ENCODE measurements around the gene ALKBH5. TPM values are rescaled to one million over a fixed set of nuclear protein-coding genes. Genes with fewer than 3 reads are reported as not detected.

ALKBH5 gene
- total and polyA plus RNA-seq, 2 of the 8 experiments (the other 6 are each of a cell fraction or from before 2014, with no cell fraction given), result 63.7 to 86.4 TPM

- Histone ChIP-seq H3K14ac (ENCODE audit: insufficient read length) (no peak overlapping the region), H3K23ac (ENCODE audit: insufficient read length) (no peak overlapping the region), H2BK5ac (ENCODE audit: low read depth, low read length) (no peak overlapping the region), H3K18ac (ENCODE audit: extremely low read depth, low read length) (no peak overlapping the region), H3K27me3 (replicated peaks in 1 of 4; ENCODE audit: control insufficient read depth in 3 of 4, extremely low read depth in 1 of 4, insufficient read depth in 3 of 4, low read length in 3 of 4) (no peaks in the 10 kb centered on the region), H3K79me2 (ENCODE audit: control insufficient read depth in 1 of 2, insufficient read depth in 2 of 2, low read length in 2 of 2) (peaks cover 15 to 82% of the 10 kb centered on the region in 2 experiments; a peak in 3 of 4 replicates), H3K79me1 (ENCODE audit: low read depth, low read length) (peaks cover 29% of the 10 kb centered on the region), H4K8ac (ENCODE audit: extremely low read depth, insufficient read depth, low read length) (no peak overlapping the region), H3K56ac (replicated peaks; ENCODE audit: insufficient read length, low read depth, low read length) (no peak overlapping the region), H4K20me1 (replicated peaks in 1 of 2; ENCODE audit: control insufficient read depth in 1 of 2, insufficient read depth in 2 of 2, low read length in 2 of 2) (peaks cover 30 to 31% of the 10 kb centered on the region in 2 experiments), H2BK120ac (replicated peaks; ENCODE audit: low read depth, low read length) (no peak overlapping the region), H2BK15ac (ENCODE audit: low read length) (no peak overlapping the region), H3K4me2 (ENCODE audit: insufficient read depth in 1 of 2, low read depth in 2 of 2, low read length in 2 of 2) (no peak overlapping the region), H4K91ac (replicated peaks; ENCODE audit: insufficient read length, low read length) (no peak overlapping the region), H3K4me3 (ENCODE audit: extremely low read depth in 1 of 4, insufficient read depth in 2 of 4, low read depth in 3 of 4, low read length in 4 of 4) (no peak overlapping the region), H3K4me1 (replicated peaks in 1 of 4; ENCODE audit: control insufficient read depth in 3 of 4, insufficient read depth in 4 of 4, low read length in 3 of 4) (no peaks in the 10 kb centered on the region), H4K5ac (ENCODE audit: insufficient read length, low read depth, low read length) (no peak overlapping the region), H2BK12ac (ENCODE audit: low read depth, low read length) (no peak overlapping the region), H3K9ac (replicated peaks in 1 of 4; ENCODE audit: extremely low read depth in 1 of 4, low read depth in 3 of 4, low read length in 3 of 4) (no peak overlapping the region), H3K27ac (ENCODE audit: low read depth, low read length) (no peak overlapping the region), H2BK20ac (ENCODE audit: low read length) (no peak overlapping the region), H3K36me3 (ENCODE audit: control insufficient read depth in 2 of 4, insufficient read depth in 4 of 4, low read length in 3 of 4) (peaks cover 11 to 39% (median 30%) of the 10 kb centered on the region in 4 experiments; a peak in 7 of 8 replicates), H3K23me2 (ENCODE audit: low read depth, low read length) (no peaks in the 10 kb centered on the region), H3K4ac (replicated peaks; ENCODE audit: insufficient read length, low read depth, low read length) (no peak overlapping the region), H3K9me3 (ENCODE audit: insufficient read depth in 2 of 2, low read depth in 1 of 2, low read length in 1 of 2) (no peaks in the 10 kb centered on the region), H2AFZ (ENCODE audit: low read length) (no peak overlapping the region), H2AK5ac (ENCODE audit: low read depth, low read length) (no peak overlapping the region)
- FAIRE-seq (no peak), DNase-seq (ENCODE audit: low read depth in 1 of 2, low spot score in 2 of 2) (no peak)
- WGBS, 2 experiments (ENCODE audit: extremely low coverage in 1 of 2, insufficient coverage in 1 of 2, insufficient read length in 1 of 2, insufficient replicate concordance in 2 of 2, low coverage in 1 of 2, low lambda C conversion rate in 2 of 2, missing lambda C conversion rate in 1 of 2), result 92% methylated on average over 4 of the region's 4 CpGs; no CpG with 5 or more reads in 1 of the 2 experiments
- CTCF ChIA-PET (ENCODE audit: partially characterized antibody), result interaction anchor here (1.1 to 11.2 kb wide), 5 partner anchors 7 to 52 kb away, joined by 3 to 122 read pairs (median 41); no protein-coding TSS in a partner anchor
- POLR2A ChIA-PET (ENCODE audit: partially characterized antibody), result interaction anchor here (4.8 kb wide), 1 partner anchor 11 kb away, joined by 20 read pairs; the partner anchor contains the start of gene ALKBH5
- TF ChIP-seq POU5F1 (IDR thresholded peaks at IDR 0.05; ENCODE audit: low read depth, low read length) (no peak), TCF12 (IDR thresholded peaks at IDR 0.05; ENCODE audit: low read depth, low read length) (no peak), SUZ12 (IDR thresholded peaks at IDR 0.05; ENCODE audit: low read length) (no peak), RBBP5 (IDR thresholded peaks at IDR 0.05; ENCODE audit: borderline replicate concordance, low read depth, low read length) (no peak), TAF1 (IDR thresholded peaks at IDR 0.05; ENCODE audit: low read depth, low read length) (no peak), USF2 (IDR thresholded peaks at IDR 0.05; ENCODE audit: low read length) (no peak), SIRT6 (IDR thresholded peaks at IDR 0.05; ENCODE audit: low read length) (no peak), SAP30 (IDR thresholded peaks at IDR 0.05; ENCODE audit: insufficient read depth, insufficient replicate concordance, low read length) (no peak), SP1 (IDR thresholded peaks at IDR 0.05; ENCODE audit: low read depth, low read length) (no peak), CBX5 (IDR thresholded peaks at IDR 0.05; ENCODE audit: low read depth, low read length) (no peak), CTCF (IDR thresholded peaks at IDR 0.05; ENCODE audit: control extremely low read depth in 1 of 3, insufficient read depth in 1 of 3, low read depth in 1 of 3, low read length in 3 of 3) (no peak)
These were observed 10.8 kb downstream of the ALKBH5 start for GRCh38 chr17:18194394-18194793.
